IMR-90 (cell line): ENCODE data around the gene ACTN1. TPM values are rescaled to one million over a fixed set of nuclear protein-coding genes. Genes with fewer than 3 reads are reported as not detected.

Source experiments
- ATAC-seq: fragments of 200-7000 bp; cut with Tn5 transposase; 2 replicates; pipeline ENCODE4 v1.9.1; 2020; ENCODE audit warnings: low read depth, mild to moderate bottlenecking, moderate library complexity
- BruUV-seq: library from RNA; stranded (reverse); fragments of 400-500 nt; replicated peaks from 2 replicates; lab custom pipeline; 2021; lab: Mats Ljungman, UMichigan
- CTCF ChIA-PET: fragments of 300-600 bp; formaldehyde crosslinking; extraction: SDS; loops from one replicate; lab custom pipeline; 2021; ENCODE audit warnings: antibody characterized with exemption; lab: Yijun Ruan, JAX
- POLR2A ChIA-PET: fragments of 300-600 bp; sonication (Branson Sonifier 250); formaldehyde crosslinking; loops from one replicate; lab custom pipeline; 2022; ENCODE audit warnings: antibody characterized with exemption; ENCODE audit not compliant: unreplicated experiment; lab: Charles Lee
- DNase-seq: peaks from one replicate; pipeline ENCODE4 v3.0.0; 2013
- H2AFZ ChIP-seq: replicated peaks from 2 replicates; pipeline ENCODE3; 2013; ENCODE audit warnings: low read length, mild to moderate bottlenecking; ENCODE audit not compliant: poor library complexity
- H2AK5ac ChIP-seq: 2 replicates; pipeline ENCODE4 v1.6.1; 2013; ENCODE audit warnings: low read depth, low read length, inconsistent platforms
- H2AK9ac ChIP-seq: replicated peaks from 2 replicates; pipeline ENCODE3; 2013; ENCODE audit warnings: mild to moderate bottlenecking, low read depth, low read length, moderate library complexity; ENCODE audit not compliant: poor library complexity
- H2BK120ac ChIP-seq: 2 replicates; pipeline ENCODE4 v1.6.1; 2013; ENCODE audit warnings: low read depth, low read length, inconsistent platforms
- H2BK15ac ChIP-seq: 3 replicates; pipeline ENCODE4 v1.6.1; 2013; ENCODE audit warnings: low read depth, low read length, inconsistent platforms
- H2BK20ac ChIP-seq: 2 replicates; pipeline ENCODE4 v1.6.1; 2013; ENCODE audit warnings: low read depth, mild to moderate bottlenecking, inconsistent platforms, low read length, moderate library complexity
- H2BK5ac ChIP-seq: 2 replicates; pipeline ENCODE4 v1.6.1; 2013; ENCODE audit warnings: mild to moderate bottlenecking, low read depth, low read length, inconsistent platforms; ENCODE audit not compliant: poor library complexity, severe bottlenecking
- H3K14ac ChIP-seq: replicated peaks from 2 replicates; pipeline ENCODE4 v1.6.1; 2013; ENCODE audit warnings: low read depth, low read length, inconsistent platforms
- H3K18ac ChIP-seq: 2 replicates; pipeline ENCODE4 v1.6.1; 2013; ENCODE audit warnings: low read depth, low read length, control low read depth
- H3K23ac ChIP-seq: 2 replicates; pipeline ENCODE4 v1.6.1; 2013; ENCODE audit warnings: low read depth, low read length, inconsistent platforms
- H3K27ac ChIP-seq: 2 replicates; pipeline ENCODE4 v1.5.1; 2013; ENCODE audit warnings: mild to moderate bottlenecking, control low read depth, low read length; ENCODE audit not compliant: insufficient read depth
- H3K27me3 ChIP-seq: 2 replicates; pipeline ENCODE4 v1.6.1; 2013; ENCODE audit warnings: low read length; ENCODE audit not compliant: control insufficient read depth, insufficient read depth
- H3K36me3 ChIP-seq: 2 replicates; pipeline ENCODE4 v1.6.1; 2013; ENCODE audit warnings: low read length, mixed read lengths; ENCODE audit not compliant: control insufficient read depth, insufficient read depth
- H3K4ac ChIP-seq: 2 replicates; pipeline ENCODE4 v1.6.1; 2013; ENCODE audit warnings: low read depth, low read length, inconsistent platforms
- H3K4me1 ChIP-seq: 2 replicates; pipeline ENCODE4 v1.6.1; 2013; ENCODE audit warnings: low read length, mixed read lengths; ENCODE audit not compliant: control insufficient read depth, insufficient read depth
- H3K4me2 ChIP-seq: 2 replicates; pipeline ENCODE4 v1.6.1; 2013; ENCODE audit warnings: low read depth, mild to moderate bottlenecking, control low read depth, low read length, moderate library complexity
- H3K4me3 ChIP-seq: 2 replicates; pipeline ENCODE4 v1.5.1; 2013; ENCODE audit warnings: low read depth, mild to moderate bottlenecking, control low read depth, low read length, moderate library complexity; ENCODE audit not compliant: insufficient read depth
- H3K56ac ChIP-seq: 2 replicates; pipeline ENCODE4 v1.6.1; 2013; ENCODE audit warnings: low read length, inconsistent platforms; ENCODE audit not compliant: insufficient read depth; ENCODE audit errors: extremely low read depth
- H3K79me1 ChIP-seq, 2 experiments: 2 replicates each; pipeline ENCODE4 v1.6.1; 2013; ENCODE audit warnings: low read length in 2 of 2, inconsistent platforms in 1 of 2, low read depth in 1 of 2
- H3K9ac ChIP-seq: 2 replicates; pipeline ENCODE4 v1.6.1; 2013; ENCODE audit warnings: low read depth, low read length, control low read depth
- H3K9me1 ChIP-seq: 2 replicates; pipeline ENCODE4 v1.6.1; 2013; ENCODE audit warnings: low read length, inconsistent platforms; ENCODE audit not compliant: insufficient read depth
- H3K9me3 ChIP-seq: 2 replicates; pipeline ENCODE4 v1.6.1; 2013; ENCODE audit warnings: low read length; ENCODE audit not compliant: control insufficient read depth, insufficient read depth
- H4K20me1 ChIP-seq: 2 replicates; pipeline ENCODE4 v1.6.1; 2013; ENCODE audit warnings: low read length, inconsistent platforms; ENCODE audit not compliant: insufficient read depth
- H4K5ac ChIP-seq: 2 replicates; pipeline ENCODE4 v1.6.1; 2013; ENCODE audit warnings: mild to moderate bottlenecking, low read depth, low read length, control low read depth
- H4K8ac ChIP-seq, 2 experiments: 2 replicates each; pipeline ENCODE4 v1.6.1; 2013; ENCODE audit warnings: low read depth in 2 of 2, low read length in 2 of 2, control low read depth in 1 of 2, inconsistent platforms in 1 of 2
- H4K91ac ChIP-seq: 2 replicates; pipeline ENCODE4 v1.6.1; 2013; ENCODE audit warnings: low read depth, low read length, inconsistent platforms; ENCODE audit not compliant: insufficient read depth
- BHLHE40 ChIP-seq: fragments of 150-350 bp; IDR thresholded peaks from 2 replicates; pipeline ENCODE4 v1.6.1; 2016; ENCODE audit warnings: mild to moderate bottlenecking, low read depth, low read length
- CEBPB ChIP-seq: IDR thresholded peaks from 2 replicates; pipeline ENCODE4 v1.6.1; 2012; ENCODE audit warnings: low read depth, low read length, improper control_type of control experiment
- CHD1 ChIP-seq: IDR thresholded peaks from 2 replicates; pipeline ENCODE4 v1.6.1; 2012; ENCODE audit warnings: low read depth, low read length, improper control_type of control experiment
- FOS ChIP-seq: fragments of 150-350 bp; IDR thresholded peaks from 2 replicates; pipeline ENCODE4 v1.6.1; 2016; ENCODE audit warnings: low read depth, low read length
- MAFK ChIP-seq: IDR thresholded peaks from 2 replicates; pipeline ENCODE4 v1.6.1; 2012; ENCODE audit warnings: low read depth, low read length, improper control_type of control experiment
- MAZ ChIP-seq: IDR thresholded peaks from 2 replicates; pipeline ENCODE4 v1.6.1; 2012; ENCODE audit warnings: low read depth, mild to moderate bottlenecking, low read length, improper control_type of control experiment, moderate library complexity, borderline replicate concordance
- MXI1 ChIP-seq: IDR thresholded peaks from 2 replicates; pipeline ENCODE4 v1.6.1; 2012; ENCODE audit warnings: low read depth, mild to moderate bottlenecking, low read length, moderate library complexity, borderline replicate concordance
- NFE2L2 ChIP-seq: fragments of 150-350 bp; IDR thresholded peaks from 2 replicates; pipeline ENCODE4 v1.6.1; 2016; ENCODE audit warnings: low read depth, mild to moderate bottlenecking, low read length
- RAD21 ChIP-seq: IDR thresholded peaks from 2 replicates; pipeline ENCODE4 v1.6.1; 2012; ENCODE audit warnings: low read length, improper control_type of control experiment
- RCOR1 ChIP-seq: IDR thresholded peaks from 2 replicates; pipeline ENCODE4 v1.6.1; 2012; ENCODE audit warnings: mild to moderate bottlenecking, low read length, improper control_type of control experiment; ENCODE audit not compliant: insufficient replicate concordance
- SMC3 ChIP-seq: fragments of 150-350 bp; IDR thresholded peaks from 2 replicates; pipeline ENCODE4 v1.6.1; 2016; ENCODE audit warnings: low read depth, mild to moderate bottlenecking, antibody characterized with exemption, low read length, moderate library complexity
- WGBS, 2 experiments: methylation state at CpG; one replicate each; pipeline versions ENCODE4 v1.1.5 to v1.1.7; 2013; ENCODE audit warnings: missing lambda C conversion rate in 2 of 2; ENCODE audit not compliant: insufficient read length in 1 of 2; ENCODE audit errors: extremely low coverage in 2 of 2; 5-methylcytosine and 5-hydroxymethylcytosine counted together
- dilution Hi-C: fragments of 300-500 bp; cut with HindIII; formaldehyde crosslinking; loops from one replicate; pipeline ENCODE4 v1.14.3; 2018; ENCODE audit warnings: low sequenced_read_pairs; ENCODE audit not compliant: unreplicated experiment
- in situ Hi-C: fragments of 300-500 bp; cut with MboI; formaldehyde crosslinking; loops from 3 replicates; pipeline ENCODE4 v1.14.3; 2019; ENCODE audit warnings: low sequenced_read_pairs, inconsistent platforms, mixed read lengths
- intact Hi-C: fragments of 100-400 bp; cut with micrococcal nuclease; formaldehyde crosslinking; loops from 2 replicates; pipeline ENCODE4 v1.10.0; 2022
- polyA plus RNA-seq, 3 experiments: library from polyadenylated mRNA; depleted of rRNA; stranded (reverse); fragments of >200 nt; gene quantifications; 2 replicates each; pipeline ENCODE4 v1.2.3, GENCODE V29; 2012; ENCODE audit warnings: low replicate concordance in 1 of 3
- total RNA-seq: library from RNA; depleted of rRNA; stranded (reverse); fragments of >200 nt; gene quantifications from 2 replicates; pipeline ENCODE4 v1.2.3, GENCODE V29; 2012
- TF ChIP-seq, protein P1 (sequence below): fragments of 150-350 bp; IDR thresholded peaks from 2 replicates; pipeline ENCODE4 v1.6.1; 2017; ENCODE audit warnings: mild to moderate bottlenecking, antibody characterized with exemption, low read length, low read depth
- TF ChIP-seq, protein P2 (sequence below): conservative IDR thresholded peaks from 2 replicates; pipeline ENCODE4 v1.5.1; 2012; ENCODE audit warnings: mild to moderate bottlenecking, low read depth, low read length, improper control_type of control experiment

ACTN1 gene
- total and polyA plus RNA-seq, 2 of the 4 experiments (the other 2 are of a cell fraction) = 684 to 766 TPM

DNA sequence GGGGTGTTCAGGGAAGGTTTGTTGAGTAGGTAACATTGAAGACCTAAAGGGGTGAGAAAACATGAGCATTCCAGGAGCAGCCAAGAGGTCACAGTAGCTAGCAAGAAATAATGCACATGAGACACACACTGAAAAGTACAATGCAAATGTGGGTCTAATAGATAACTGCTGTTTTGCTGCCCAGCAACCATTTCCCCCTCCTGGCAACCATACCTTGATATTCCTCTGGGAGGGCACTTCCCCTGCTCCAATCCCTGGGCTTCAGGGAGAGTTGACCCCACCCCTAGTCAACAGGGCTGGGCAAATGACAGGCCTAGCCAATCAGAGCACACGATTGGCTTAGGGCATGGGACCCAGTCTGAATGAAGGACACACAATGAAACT is 8.5 kb upstream of the ACTN1 start:
- in situ Hi-C loops (no loop called here), dilution Hi-C loops (no loop called here), intact Hi-C loops (no loop called here)
- DNase-seq (no peak), ATAC-seq (peak; percentile 40; the same call in 1 of the 2 replicates)
- no peak overlapping the region for H3K4me3 ChIP-seq
- CTCF ChIA-PET = interaction anchor here (0.8 kb wide), 1 partner anchor 20 kb away, joined by 3 read pairs; no protein-coding TSS in a partner anchor
- peak overlapping the region; percentile 37; the same call in 1 of the 2 replicates for H4K5ac ChIP-seq
- no peaks in the 10 kb centered on the region for H3K36me3 ChIP-seq
- H2BK15ac ChIP-seq = no peak overlapping the region
- peak overlapping the region; percentile 55; the same call in 1 of the 2 replicates for H3K23ac ChIP-seq
- H3K4ac ChIP-seq = peak overlapping the region; percentile 68
- H3K14ac ChIP-seq = peak overlapping the region; percentile 88
- no peak overlapping the region for H3K9ac ChIP-seq
- H3K9me1 ChIP-seq = peaks cover 12% of the 10 kb centered on the region
- H2AK9ac ChIP-seq = peak overlapping the region; percentile 7
- peaks cover 9% of the 10 kb centered on the region for H3K4me1 ChIP-seq
- H3K79me1 ChIP-seq = peaks cover 0 to 17% of the 10 kb centered on the region in 2 experiments; a peak in 2 of 4 replicates
- H2AK5ac ChIP-seq = peak overlapping the region; percentile 90
- peak overlapping the region; percentile 65 for H2BK5ac ChIP-seq
- H3K9me3 ChIP-seq = no peaks in the 10 kb centered on the region
- POLR2A ChIA-PET = no interaction called here
- peak overlapping the region; percentile 76; the same call in 1 of the 2 replicates for H2BK120ac ChIP-seq
- BruUV-seq = no TSS peak
- no peak overlapping the region for H3K27ac ChIP-seq
- no peak overlapping the region for H3K4me2 ChIP-seq
- no peak overlapping the region for H3K56ac ChIP-seq
- peak overlapping the region; percentile 32 for H3K18ac ChIP-seq
- no peaks in the 10 kb centered on the region for H4K20me1 ChIP-seq
- peak overlapping the region; percentile 75; the same call in 1 of the 2 replicates for H2BK20ac ChIP-seq
- no peaks in the 10 kb centered on the region for H3K27me3 ChIP-seq
- TF ChIP-seq FOS = no peak
- TF ChIP-seq MXI1 = no peak
- no peak for TF ChIP-seq MAZ
- no peak for TF ChIP-seq CHD1
- TF ChIP-seq NFE2L2 = no peak
- TF ChIP-seq RAD21 = no peak
- TF ChIP-seq, protein P1, sequence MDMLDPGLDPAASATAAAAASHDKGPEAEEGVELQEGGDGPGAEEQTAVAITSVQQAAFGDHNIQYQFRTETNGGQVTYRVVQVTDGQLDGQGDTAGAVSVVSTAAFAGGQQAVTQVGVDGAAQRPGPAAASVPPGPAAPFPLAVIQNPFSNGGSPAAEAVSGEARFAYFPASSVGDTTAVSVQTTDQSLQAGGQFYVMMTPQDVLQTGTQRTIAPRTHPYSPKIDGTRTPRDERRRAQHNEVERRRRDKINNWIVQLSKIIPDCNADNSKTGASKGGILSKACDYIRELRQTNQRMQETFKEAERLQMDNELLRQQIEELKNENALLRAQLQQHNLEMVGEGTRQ = no peak
- TF ChIP-seq CEBPB = no peak
- TF ChIP-seq SMC3 = no peak
- no peak for TF ChIP-seq BHLHE40
- TF ChIP-seq, protein P2, sequence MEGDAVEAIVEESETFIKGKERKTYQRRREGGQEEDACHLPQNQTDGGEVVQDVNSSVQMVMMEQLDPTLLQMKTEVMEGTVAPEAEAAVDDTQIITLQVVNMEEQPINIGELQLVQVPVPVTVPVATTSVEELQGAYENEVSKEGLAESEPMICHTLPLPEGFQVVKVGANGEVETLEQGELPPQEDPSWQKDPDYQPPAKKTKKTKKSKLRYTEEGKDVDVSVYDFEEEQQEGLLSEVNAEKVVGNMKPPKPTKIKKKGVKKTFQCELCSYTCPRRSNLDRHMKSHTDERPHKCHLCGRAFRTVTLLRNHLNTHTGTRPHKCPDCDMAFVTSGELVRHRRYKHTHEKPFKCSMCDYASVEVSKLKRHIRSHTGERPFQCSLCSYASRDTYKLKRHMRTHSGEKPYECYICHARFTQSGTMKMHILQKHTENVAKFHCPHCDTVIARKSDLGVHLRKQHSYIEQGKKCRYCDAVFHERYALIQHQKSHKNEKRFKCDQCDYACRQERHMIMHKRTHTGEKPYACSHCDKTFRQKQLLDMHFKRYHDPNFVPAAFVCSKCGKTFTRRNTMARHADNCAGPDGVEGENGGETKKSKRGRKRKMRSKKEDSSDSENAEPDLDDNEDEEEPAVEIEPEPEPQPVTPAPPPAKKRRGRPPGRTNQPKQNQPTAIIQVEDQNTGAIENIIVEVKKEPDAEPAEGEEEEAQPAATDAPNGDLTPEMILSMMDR = no peak
- TF ChIP-seq RCOR1 = no peak
- no peak for TF ChIP-seq MAFK
- no peak overlapping the region for H2AFZ ChIP-seq
- H4K91ac ChIP-seq = peak overlapping the region; percentile 74
- H4K8ac ChIP-seq = peak overlapping the region in 1 of 2 experiments; percentile 77; a peak in 2 of 4 replicates
- no CpG with 5 or more reads among the region's 1 CpG for WGBS, 2 experiments
